ENCODE measurements around the gene LBP. TPM values are rescaled to one million over a fixed set of nuclear protein-coding genes. Genes with fewer than 3 reads are reported as not detected.

LBP gene
- total RNA-seq, 2 donors from 2014 or later = 2.3 TPM; not detected in 1

GRCh38 chr20:38324159-38324558 lies 22.1 kb upstream of the LBP start:
- Histone ChIP-seq H3K4me1 (no peaks in the 10 kb centered on the region), H3K4me3 (no peak overlapping the region), H3K27ac (no peak overlapping the region), H3K36me3 (no peaks in the 10 kb centered on the region), H3K27me3 (no peaks in the 10 kb centered on the region), H3K9me3 (no peaks in the 10 kb centered on the region)
- DNase-seq (ENCODE audit: low spot score) = no peak
- TF ChIP-seq, protein P1, sequence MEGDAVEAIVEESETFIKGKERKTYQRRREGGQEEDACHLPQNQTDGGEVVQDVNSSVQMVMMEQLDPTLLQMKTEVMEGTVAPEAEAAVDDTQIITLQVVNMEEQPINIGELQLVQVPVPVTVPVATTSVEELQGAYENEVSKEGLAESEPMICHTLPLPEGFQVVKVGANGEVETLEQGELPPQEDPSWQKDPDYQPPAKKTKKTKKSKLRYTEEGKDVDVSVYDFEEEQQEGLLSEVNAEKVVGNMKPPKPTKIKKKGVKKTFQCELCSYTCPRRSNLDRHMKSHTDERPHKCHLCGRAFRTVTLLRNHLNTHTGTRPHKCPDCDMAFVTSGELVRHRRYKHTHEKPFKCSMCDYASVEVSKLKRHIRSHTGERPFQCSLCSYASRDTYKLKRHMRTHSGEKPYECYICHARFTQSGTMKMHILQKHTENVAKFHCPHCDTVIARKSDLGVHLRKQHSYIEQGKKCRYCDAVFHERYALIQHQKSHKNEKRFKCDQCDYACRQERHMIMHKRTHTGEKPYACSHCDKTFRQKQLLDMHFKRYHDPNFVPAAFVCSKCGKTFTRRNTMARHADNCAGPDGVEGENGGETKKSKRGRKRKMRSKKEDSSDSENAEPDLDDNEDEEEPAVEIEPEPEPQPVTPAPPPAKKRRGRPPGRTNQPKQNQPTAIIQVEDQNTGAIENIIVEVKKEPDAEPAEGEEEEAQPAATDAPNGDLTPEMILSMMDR (IDR thresholded peaks at IDR 0.05) = no peak

GRCh38 chr20:38325167-38325566 lies 21.1 kb upstream of the LBP start:
- H3K27ac ChIP-seq = no peak overlapping the region
- TF ChIP-seq, protein P1 (IDR thresholded peaks at IDR 0.05) = no peak
- no peaks in the 10 kb centered on the region for H3K27me3 ChIP-seq
- H3K36me3 ChIP-seq = no peaks in the 10 kb centered on the region
- no peaks in the 10 kb centered on the region for H3K4me1 ChIP-seq
- DNase-seq (ENCODE audit: low spot score) = no peak
- H3K4me3 ChIP-seq = no peak overlapping the region
- no peaks in the 10 kb centered on the region for H3K9me3 ChIP-seq

- DNase-seq (ENCODE audit: low spot score) = no peak
- Histone ChIP-seq H3K4me1 (no peaks in the 10 kb centered on the region), H3K27ac (no peak overlapping the region), H3K9me3 (no peaks in the 10 kb centered on the region), H3K27me3 (no peaks in the 10 kb centered on the region), H3K4me3 (no peak overlapping the region), H3K36me3 (no peaks in the 10 kb centered on the region)
- TF ChIP-seq, protein P1 (IDR thresholded peaks at IDR 0.05) = no peak
Observed at GRCh38 chr20:38325905-38326304, 20.4 kb upstream of the LBP start.

- TF ChIP-seq, protein P1 (IDR thresholded peaks at IDR 0.05) = no peak
Observed at GRCh38 chr20:38326309-38326708, 20.0 kb upstream of the LBP start.

GRCh38 chr20:38330638-38331037 lies 15.6 kb upstream of the LBP start:
- no peaks in the 10 kb centered on the region for H3K27me3 ChIP-seq
- no peak for DNase-seq (ENCODE audit: low spot score)
- no peak overlapping the region for H3K27ac ChIP-seq
- H3K9me3 ChIP-seq = no peaks in the 10 kb centered on the region
- H3K4me1 ChIP-seq = no peaks in the 10 kb centered on the region
- H3K4me3 ChIP-seq = no peak overlapping the region
- no peaks in the 10 kb centered on the region for H3K36me3 ChIP-seq
- TF ChIP-seq, protein P1 (IDR thresholded peaks at IDR 0.05) = no peak

More at GRCh38 chr20:38326309-38326708, 20.0 kb upstream of the LBP start:
- Histone ChIP-seq H3K36me3 (no peaks in the 10 kb centered on the region), H3K4me3 (no peak overlapping the region), H3K4me1 (no peaks in the 10 kb centered on the region), H3K27me3 (no peaks in the 10 kb centered on the region), H3K9me3 (no peaks in the 10 kb centered on the region), H3K27ac (no peak overlapping the region)
- no peak for DNase-seq (ENCODE audit: low spot score)

GRCh38 chr20:38331245-38331644 lies 15.0 kb upstream of the LBP start:
- Histone ChIP-seq H3K27me3 (no peaks in the 10 kb centered on the region), H3K9me3 (no peaks in the 10 kb centered on the region)
- TF ChIP-seq, protein P1 (IDR thresholded peaks at IDR 0.05) = no peak

More at GRCh38 chr20:38331245-38331644, 15.0 kb upstream of the LBP start:
- Histone ChIP-seq H3K4me3 (no peak overlapping the region), H3K27ac (no peak overlapping the region), H3K4me1 (no peaks in the 10 kb centered on the region), H3K36me3 (no peaks in the 10 kb centered on the region)
- DNase-seq (ENCODE audit: low spot score) = no peak
